NT2/D1 (cell line): ENCODE results near the gene CAV3.

Experiments used
- SUZ12 ChIP-seq: IDR thresholded peaks from 2 replicates; pipeline ENCODE4 v1.6.1; 2011; ENCODE audit not compliant: insufficient read length, insufficient read depth; ENCODE audit errors: extremely low read depth
- YY1 ChIP-seq: IDR thresholded peaks from 2 replicates; pipeline ENCODE4 v1.6.1; 2011; ENCODE audit not compliant: insufficient read length, insufficient read depth
- ZNF274 ChIP-seq: IDR thresholded peaks from 2 replicates; pipeline ENCODE4 v1.6.1; 2011; ENCODE audit warnings: mild to moderate bottlenecking, low read depth, low read length

DNA sequence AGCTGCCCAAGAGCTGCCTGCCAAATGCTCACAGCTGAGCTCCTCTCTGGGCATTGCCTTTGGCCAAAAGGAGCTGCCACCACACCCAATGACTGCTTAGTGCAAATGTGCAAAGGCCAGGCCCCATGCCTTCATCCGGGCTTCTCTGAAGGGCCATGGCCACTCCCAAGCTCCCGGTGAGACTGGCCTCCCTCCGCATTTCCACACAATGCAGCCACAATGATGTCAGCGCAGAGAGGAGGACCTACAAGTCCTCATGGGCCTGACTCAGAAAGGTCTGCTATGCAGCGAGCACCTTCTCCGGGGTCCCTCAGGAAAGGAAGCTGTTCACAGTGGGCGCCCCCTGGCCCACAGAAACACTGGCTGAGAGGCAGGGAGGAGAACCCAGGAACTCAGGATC is 23.1 kb downstream of the CAV3 start:
- TF ChIP-seq ZNF274, result no peak
- no peak for TF ChIP-seq YY1
- TF ChIP-seq SUZ12, result no peak
